ENCODE measurements around the gene EHD2. TPM values are rescaled to one million over a fixed set of nuclear protein-coding genes. Genes with fewer than 3 reads are reported as not detected.

The EHD2 gene
- total and polyA plus RNA-seq, 2 of the 13 experiments (the other 11 are each of a cell fraction or from before 2014, with no cell fraction given) = 0.09 to 0.28 TPM

- no peak for TF ChIP-seq FOXO4 (CRISPR knock-in tag; conservative IDR thresholded peaks at IDR 0.05)
- no peak for TF ChIP-seq NBN (conservative IDR thresholded peaks at IDR 0.05)
- TF ChIP-seq ZNF282 (IDR thresholded peaks at IDR 0.05; ENCODE audit: partially characterized antibody) = no peak
- TF ChIP-seq, protein P1, sequence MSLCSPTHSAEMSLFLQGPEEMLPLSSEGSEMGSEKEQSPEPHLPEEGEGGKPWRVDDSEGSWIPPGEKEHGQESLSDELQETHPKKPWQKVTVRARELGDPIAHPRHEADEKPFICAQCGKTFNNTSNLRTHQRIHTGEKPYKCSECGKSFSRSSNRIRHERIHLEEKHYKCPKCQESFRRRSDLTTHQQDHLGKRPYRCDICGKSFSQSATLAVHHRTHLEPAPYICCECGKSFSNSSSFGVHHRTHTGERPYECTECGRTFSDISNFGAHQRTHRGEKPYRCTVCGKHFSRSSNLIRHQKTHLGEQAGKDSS (CRISPR knock-in tag; IDR thresholded peaks at IDR 0.05; ENCODE audit: borderline replicate concordance, low read depth) = no peak
- peak; percentile 74 for TF ChIP-seq CREB1 (IDR thresholded peaks at IDR 0.05)
- TF ChIP-seq CREB1 (CRISPR knock-in tag; IDR thresholded peaks at IDR 0.05) = no peak
- TF ChIP-seq, protein P2, sequence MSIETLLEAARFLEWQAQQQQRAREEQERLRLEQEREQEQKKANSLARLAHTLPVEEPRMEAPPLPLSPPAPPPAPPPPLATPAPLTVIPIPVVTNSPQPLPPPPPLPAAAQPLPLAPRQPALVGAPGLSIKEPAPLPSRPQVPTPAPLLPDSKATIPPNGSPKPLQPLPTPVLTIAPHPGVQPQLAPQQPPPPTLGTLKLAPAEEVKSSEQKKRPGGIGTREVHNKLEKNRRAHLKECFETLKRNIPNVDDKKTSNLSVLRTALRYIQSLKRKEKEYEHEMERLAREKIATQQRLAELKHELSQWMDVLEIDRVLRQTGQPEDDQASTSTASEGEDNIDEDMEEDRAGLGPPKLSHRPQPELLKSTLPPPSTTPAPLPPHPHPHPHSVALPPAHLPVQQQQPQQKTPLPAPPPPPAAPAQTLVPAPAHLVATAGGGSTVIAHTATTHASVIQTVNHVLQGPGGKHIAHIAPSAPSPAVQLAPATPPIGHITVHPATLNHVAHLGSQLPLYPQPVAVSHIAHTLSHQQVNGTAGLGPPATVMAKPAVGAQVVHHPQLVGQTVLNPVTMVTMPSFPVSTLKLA (IDR thresholded peaks at IDR 0.05) = 0 out of 2 replicates have a peak, but pooled peaks have one; percentile 6
- TF ChIP-seq, protein P3, sequence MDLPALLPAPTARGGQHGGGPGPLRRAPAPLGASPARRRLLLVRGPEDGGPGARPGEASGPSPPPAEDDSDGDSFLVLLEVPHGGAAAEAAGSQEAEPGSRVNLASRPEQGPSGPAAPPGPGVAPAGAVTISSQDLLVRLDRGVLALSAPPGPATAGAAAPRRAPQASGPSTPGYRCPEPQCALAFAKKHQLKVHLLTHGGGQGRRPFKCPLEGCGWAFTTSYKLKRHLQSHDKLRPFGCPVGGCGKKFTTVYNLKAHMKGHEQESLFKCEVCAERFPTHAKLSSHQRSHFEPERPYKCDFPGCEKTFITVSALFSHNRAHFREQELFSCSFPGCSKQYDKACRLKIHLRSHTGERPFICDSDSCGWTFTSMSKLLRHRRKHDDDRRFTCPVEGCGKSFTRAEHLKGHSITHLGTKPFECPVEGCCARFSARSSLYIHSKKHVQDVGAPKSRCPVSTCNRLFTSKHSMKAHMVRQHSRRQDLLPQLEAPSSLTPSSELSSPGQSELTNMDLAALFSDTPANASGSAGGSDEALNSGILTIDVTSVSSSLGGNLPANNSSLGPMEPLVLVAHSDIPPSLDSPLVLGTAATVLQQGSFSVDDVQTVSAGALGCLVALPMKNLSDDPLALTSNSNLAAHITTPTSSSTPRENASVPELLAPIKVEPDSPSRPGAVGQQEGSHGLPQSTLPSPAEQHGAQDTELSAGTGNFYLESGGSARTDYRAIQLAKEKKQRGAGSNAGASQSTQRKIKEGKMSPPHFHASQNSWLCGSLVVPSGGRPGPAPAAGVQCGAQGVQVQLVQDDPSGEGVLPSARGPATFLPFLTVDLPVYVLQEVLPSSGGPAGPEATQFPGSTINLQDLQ (CRISPR knock-in tag; IDR thresholded peaks at IDR 0.05) = no peak
Observed at GRCh38 chr19:47781590-47782262, 68.5 kb downstream of the EHD2 start (continued).

Data from HepG2 (cell line).